Neutrophil (primary cell): ENCODE measurements around the gene ECHDC3.

Experiments
- H3K27ac ChIP-seq: fragments of 200-600 bp; sonication (generic); 2 replicates; pipeline ENCODE4 v1.5.1; 2016; ENCODE audit warnings: mild to moderate bottlenecking, moderate library complexity
- H3K27me3 ChIP-seq: fragments of 200-600 bp; sonication (generic); 2 replicates; pipeline ENCODE4 v1.6.0; 2016; ENCODE audit warnings: mild to moderate bottlenecking
- H3K36me3 ChIP-seq: fragments of 200-600 bp; sonication (generic); 2 replicates; pipeline ENCODE4 v1.5.1; 2017
- H3K4me1 ChIP-seq, 2 experiments: fragments of 200-600 bp in 1 of 2; sonication (generic) in 1 of 2; 1 replicate in 1 of 2; 2 replicates in 1 of 2; pipeline versions ENCODE4 v1.5.1 to v1.6.1; 2013 to 2016; ENCODE audit warnings: low read depth in 1 of 2, low read length in 1 of 2, mild to moderate bottlenecking in 1 of 2, moderate library complexity in 1 of 2; ENCODE audit not compliant: control insufficient read depth in 1 of 2, insufficient read depth in 1 of 2
- H3K4me3 ChIP-seq, 2 experiments: fragments of 200-600 bp in 1 of 2; sonication (generic) in 1 of 2; 1 replicate in 1 of 2; 2 replicates in 1 of 2; pipeline ENCODE4 v1.5.1; 2013 to 2016; ENCODE audit warnings: low read depth in 1 of 2, low read length in 1 of 2, mild to moderate bottlenecking in 1 of 2, moderate library complexity in 1 of 2
- H3K9me3 ChIP-seq: fragments of 200-600 bp; sonication (generic); 2 replicates; pipeline ENCODE4 v1.5.1; 2016
- TF ChIP-seq, protein P1 (sequence below): fragments of 200-600 bp; sonication (generic); IDR thresholded peaks from 2 replicates; pipeline ENCODE4 v1.5.1; 2016; ENCODE audit warnings: antibody characterized with exemption

ECHDC3 gene

DNA sequence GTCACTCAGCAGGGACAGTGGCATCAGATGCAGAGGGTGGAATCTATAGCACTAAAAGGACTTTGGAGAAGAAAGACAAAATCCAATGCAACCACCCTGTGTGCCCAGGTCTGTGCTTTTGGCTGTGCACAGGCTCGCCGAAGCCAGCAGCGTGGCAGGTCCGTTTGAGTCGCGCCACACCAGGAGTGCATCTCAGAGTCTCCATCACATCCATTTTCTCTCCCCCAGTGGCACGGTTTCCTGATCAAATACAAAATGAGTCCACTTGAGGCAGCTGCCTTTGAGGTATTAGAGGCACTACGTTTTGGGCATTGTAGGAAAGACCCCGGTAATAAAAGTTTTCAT, 57.5 kb downstream of the ECHDC3 start:
- no peaks in the 10 kb centered on the region for H3K9me3 ChIP-seq
- TF ChIP-seq, protein P1, sequence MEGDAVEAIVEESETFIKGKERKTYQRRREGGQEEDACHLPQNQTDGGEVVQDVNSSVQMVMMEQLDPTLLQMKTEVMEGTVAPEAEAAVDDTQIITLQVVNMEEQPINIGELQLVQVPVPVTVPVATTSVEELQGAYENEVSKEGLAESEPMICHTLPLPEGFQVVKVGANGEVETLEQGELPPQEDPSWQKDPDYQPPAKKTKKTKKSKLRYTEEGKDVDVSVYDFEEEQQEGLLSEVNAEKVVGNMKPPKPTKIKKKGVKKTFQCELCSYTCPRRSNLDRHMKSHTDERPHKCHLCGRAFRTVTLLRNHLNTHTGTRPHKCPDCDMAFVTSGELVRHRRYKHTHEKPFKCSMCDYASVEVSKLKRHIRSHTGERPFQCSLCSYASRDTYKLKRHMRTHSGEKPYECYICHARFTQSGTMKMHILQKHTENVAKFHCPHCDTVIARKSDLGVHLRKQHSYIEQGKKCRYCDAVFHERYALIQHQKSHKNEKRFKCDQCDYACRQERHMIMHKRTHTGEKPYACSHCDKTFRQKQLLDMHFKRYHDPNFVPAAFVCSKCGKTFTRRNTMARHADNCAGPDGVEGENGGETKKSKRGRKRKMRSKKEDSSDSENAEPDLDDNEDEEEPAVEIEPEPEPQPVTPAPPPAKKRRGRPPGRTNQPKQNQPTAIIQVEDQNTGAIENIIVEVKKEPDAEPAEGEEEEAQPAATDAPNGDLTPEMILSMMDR = no peak
- H3K4me3 ChIP-seq = no peak overlapping the region
- no peaks in the 10 kb centered on the region for H3K4me1 ChIP-seq
- no peaks in the 10 kb centered on the region for H3K36me3 ChIP-seq
- no peaks in the 10 kb centered on the region for H3K27me3 ChIP-seq
- H3K27ac ChIP-seq = no peak overlapping the region

DNA sequence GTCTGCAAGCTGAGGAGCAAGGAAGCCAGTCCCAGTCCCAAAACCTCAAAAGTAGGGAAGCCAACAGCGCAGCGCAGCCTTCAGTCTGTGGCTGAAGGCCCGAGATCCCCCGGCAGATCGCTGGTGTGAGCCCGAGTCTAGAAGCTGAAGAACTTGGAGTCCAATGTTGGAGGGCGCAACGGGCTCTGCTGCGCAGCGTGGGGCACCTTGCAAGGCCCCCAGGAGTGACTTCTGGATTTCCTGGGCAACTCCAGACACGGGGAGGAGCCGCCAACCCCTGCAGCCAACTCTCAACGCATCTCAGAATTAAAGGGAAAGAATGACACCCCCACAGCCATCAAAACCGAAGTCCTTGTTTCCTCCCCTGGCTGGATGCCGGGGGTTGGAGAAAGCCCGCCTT, 62.2 kb downstream of the ECHDC3 start:
- TF ChIP-seq, protein P1 = no peak

DNA sequence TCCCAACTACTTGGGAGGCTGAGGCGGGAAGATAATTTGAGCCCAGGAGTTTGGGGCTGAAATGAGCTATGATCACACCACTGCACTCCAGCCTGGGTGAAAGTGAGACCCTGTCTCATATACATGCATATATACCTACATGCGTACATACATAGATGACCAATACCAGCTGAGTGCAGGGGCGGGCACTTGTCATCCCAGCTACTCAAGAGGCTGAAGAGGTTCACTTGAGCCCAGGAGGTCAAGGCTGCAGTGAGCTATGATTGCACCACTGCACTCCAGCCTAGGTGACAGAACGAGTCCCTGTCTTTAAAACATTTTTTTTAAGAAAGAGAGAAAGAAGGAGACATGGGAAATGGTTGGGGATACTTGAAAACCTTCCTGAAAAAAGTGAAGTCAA, 63.6 kb downstream of the ECHDC3 start:
- Histone ChIP-seq H3K4me3 (no peak overlapping the region), H3K27me3 (no peaks in the 10 kb centered on the region), H3K27ac (no peak overlapping the region), H3K9me3 (no peaks in the 10 kb centered on the region), H3K36me3 (no peaks in the 10 kb centered on the region), H3K4me1 (no peaks in the 10 kb centered on the region)
- TF ChIP-seq, protein P1 = no peak

More for the DNA sequence above, 62.2 kb downstream of the ECHDC3 start:
- Histone ChIP-seq H3K27me3 (no peaks in the 10 kb centered on the region), H3K9me3 (no peaks in the 10 kb centered on the region), H3K27ac (no peak overlapping the region), H3K36me3 (no peaks in the 10 kb centered on the region), H3K4me3 (no peak overlapping the region), H3K4me1 (no peaks in the 10 kb centered on the region)

DNA sequence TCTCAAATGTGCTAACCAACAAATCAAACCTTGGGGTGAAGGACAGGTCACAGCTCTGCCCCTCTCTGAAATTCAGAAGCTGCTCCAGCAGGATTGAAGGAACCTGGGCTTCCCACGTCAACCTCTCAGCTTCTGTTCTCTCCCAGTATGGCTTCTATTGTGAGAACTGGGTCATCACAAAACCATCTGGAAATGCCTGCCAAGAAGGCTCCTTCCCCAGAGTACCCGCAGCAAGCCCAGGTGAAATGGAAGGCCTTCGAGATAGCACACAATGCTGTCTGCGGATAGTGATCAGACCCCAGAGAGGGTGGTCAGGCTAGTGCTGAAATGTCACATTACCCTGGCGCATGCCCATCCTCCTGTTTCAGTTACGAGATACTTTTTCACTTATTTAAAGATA, 64.5 kb downstream of the ECHDC3 start:
- Histone ChIP-seq H3K4me3 (no peak overlapping the region), H3K4me1 (no peaks in the 10 kb centered on the region), H3K27ac (no peak overlapping the region), H3K36me3 (no peaks in the 10 kb centered on the region), H3K9me3 (no peaks in the 10 kb centered on the region), H3K27me3 (no peaks in the 10 kb centered on the region)
- TF ChIP-seq, protein P1 = no peak

DNA sequence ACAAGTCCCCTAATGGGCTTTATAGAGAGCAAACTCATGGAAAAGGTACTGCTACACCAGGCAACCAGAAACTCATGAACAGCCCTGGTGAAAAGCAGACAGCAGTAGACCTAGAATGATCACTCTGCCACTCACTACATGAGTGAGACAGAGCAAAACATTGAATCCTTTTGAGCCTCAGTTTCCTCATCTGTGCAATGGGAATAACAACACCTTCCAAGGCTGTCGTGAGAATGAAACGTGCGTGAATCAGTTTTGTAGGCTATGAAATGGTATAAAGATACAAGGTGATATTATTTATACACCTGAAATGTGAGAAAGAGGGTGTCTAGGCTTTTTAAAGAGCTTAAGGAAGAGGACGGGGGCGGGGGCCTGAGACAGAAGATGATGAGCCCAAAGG, 66.6 kb downstream of the ECHDC3 start:
- H3K4me1 ChIP-seq = no peaks in the 10 kb centered on the region
- H3K27ac ChIP-seq = no peak overlapping the region
- H3K27me3 ChIP-seq = no peaks in the 10 kb centered on the region
- TF ChIP-seq, protein P1 = no peak
- H3K4me3 ChIP-seq = no peak overlapping the region
- H3K9me3 ChIP-seq = no peaks in the 10 kb centered on the region
- H3K36me3 ChIP-seq = no peaks in the 10 kb centered on the region

DNA sequence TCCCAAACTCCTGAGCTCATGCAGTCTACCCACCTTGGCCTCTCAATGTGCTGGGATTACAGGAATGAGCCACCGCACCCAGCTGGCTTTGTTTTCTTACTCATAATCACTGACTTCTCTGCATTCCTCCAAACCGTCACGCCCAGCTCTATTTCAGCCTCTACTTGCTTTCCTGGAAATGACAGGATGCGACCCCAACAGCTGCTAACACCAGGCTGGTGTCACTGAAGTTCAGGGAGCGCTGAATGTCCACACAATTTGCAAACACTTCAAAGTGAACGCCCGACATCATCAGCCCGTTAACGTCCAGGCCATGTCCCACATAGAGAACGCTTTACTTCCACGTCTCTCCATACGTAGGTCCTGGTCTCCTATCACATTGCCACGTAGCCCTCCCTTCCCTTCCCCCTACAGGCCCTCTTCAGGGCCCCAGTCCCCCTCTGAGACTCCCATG, 68.2 kb downstream of the ECHDC3 start:
- Histone ChIP-seq H3K27ac (no peak overlapping the region), H3K4me3 (no peak overlapping the region)

More for the DNA sequence above, 68.2 kb downstream of the ECHDC3 start:
- H3K36me3 ChIP-seq = no peaks in the 10 kb centered on the region
- TF ChIP-seq, protein P1 = no peak
- no peaks in the 10 kb centered on the region for H3K27me3 ChIP-seq
- H3K9me3 ChIP-seq = no peaks in the 10 kb centered on the region
- peaks cover 0 to 8% of the 10 kb centered on the region in 2 experiments for H3K4me1 ChIP-seq
